Body of pancreas (tissue), 4 donors: ENCODE measurements around the gene KRT79.

Experiments
- POLR2A ChIP-seq, 3 donors: fragments of 450-650 bp; IDR thresholded peaks; one replicate each; pipeline ENCODE4 v1.6.1; 2016; ENCODE audit warnings: antibody characterized with exemption in 3 of 3, mild to moderate bottlenecking in 2 of 3
- TF ChIP-seq, protein P1 (sequence below), 7 experiments: fragments of 450-650 bp in 4 of 7; fragments of 200-600 bp in 3 of 7; sonication (generic) in 3 of 7; IDR thresholded peaks; one replicate each; pipeline ENCODE4 v1.5.1; 2016 to 2019; ENCODE audit warnings: antibody characterized with exemption in 7 of 7

- TF ChIP-seq, protein P1, sequence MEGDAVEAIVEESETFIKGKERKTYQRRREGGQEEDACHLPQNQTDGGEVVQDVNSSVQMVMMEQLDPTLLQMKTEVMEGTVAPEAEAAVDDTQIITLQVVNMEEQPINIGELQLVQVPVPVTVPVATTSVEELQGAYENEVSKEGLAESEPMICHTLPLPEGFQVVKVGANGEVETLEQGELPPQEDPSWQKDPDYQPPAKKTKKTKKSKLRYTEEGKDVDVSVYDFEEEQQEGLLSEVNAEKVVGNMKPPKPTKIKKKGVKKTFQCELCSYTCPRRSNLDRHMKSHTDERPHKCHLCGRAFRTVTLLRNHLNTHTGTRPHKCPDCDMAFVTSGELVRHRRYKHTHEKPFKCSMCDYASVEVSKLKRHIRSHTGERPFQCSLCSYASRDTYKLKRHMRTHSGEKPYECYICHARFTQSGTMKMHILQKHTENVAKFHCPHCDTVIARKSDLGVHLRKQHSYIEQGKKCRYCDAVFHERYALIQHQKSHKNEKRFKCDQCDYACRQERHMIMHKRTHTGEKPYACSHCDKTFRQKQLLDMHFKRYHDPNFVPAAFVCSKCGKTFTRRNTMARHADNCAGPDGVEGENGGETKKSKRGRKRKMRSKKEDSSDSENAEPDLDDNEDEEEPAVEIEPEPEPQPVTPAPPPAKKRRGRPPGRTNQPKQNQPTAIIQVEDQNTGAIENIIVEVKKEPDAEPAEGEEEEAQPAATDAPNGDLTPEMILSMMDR (IDR thresholded peaks at IDR 0.05), result no peak
- TF ChIP-seq POLR2A (IDR thresholded peaks at IDR 0.05), result no peak
These were observed 46.6 kb downstream of the KRT79 start for GRCh38 chr12:52787324-52788191.
